Transverse colon (tissue), 4 donors: ENCODE results near the gene PHF21A. TPM values are rescaled to one million over a fixed set of nuclear protein-coding genes. Genes with fewer than 3 reads are reported as not detected.
"Not testable (repeated sequence)": the region's sequence is repeated elsewhere in the genome, so short reads cannot be mapped to it uniquely, and the experiment has no call there.

Source experiments
- DNase-seq: peaks from one replicate; pipeline ENCODE4 v3.0.0-alpha.2; 2019
- H3K27ac ChIP-seq, 4 donors: fragments of 200-600 bp; sonication (generic); 2 replicates each; pipeline ENCODE4 v1.5.1; 2016 to 2018; ENCODE audit warnings: inconsistent platforms in 4 of 4
- H3K27me3 ChIP-seq: fragments of 200-600 bp; sonication (generic); 2 replicates; pipeline ENCODE4 v1.5.1; 2017; ENCODE audit warnings: inconsistent platforms
- H3K36me3 ChIP-seq, 4 donors: fragments of 200-600 bp; sonication (generic); 2 replicates each; pipeline ENCODE4 v1.5.1; 2017 to 2019; ENCODE audit warnings: inconsistent platforms in 4 of 4
- H3K4me1 ChIP-seq, 4 donors: fragments of 200-600 bp; sonication (generic); 2 replicates each; pipeline ENCODE4 v1.5.1; 2017 to 2020; ENCODE audit warnings: inconsistent platforms in 4 of 4
- H3K4me3 ChIP-seq, 4 donors: fragments of 200-600 bp; sonication (generic); 1 replicate in 1 of 4; 2 replicates in 3 of 4; pipeline versions ENCODE4 v1.5.1 to v1.6.1; 2017 to 2019; ENCODE audit warnings: inconsistent platforms in 4 of 4
- H3K9me3 ChIP-seq, 2 donors: fragments of 200-600 bp; sonication (generic); 2 replicates each; pipeline ENCODE4 v1.5.1; 2017 to 2019; ENCODE audit warnings: inconsistent platforms in 2 of 2
- EP300 ChIP-seq: sonication (generic); formaldehyde crosslinking; IDR thresholded peaks from one replicate; pipeline ENCODE4 v1.6.1; 2017; ENCODE audit warnings: antibody characterized with exemption, low read depth
- POLR2A ChIP-seq: fragments of 450-650 bp; IDR thresholded peaks from one replicate; pipeline ENCODE4 v1.6.1; 2016; ENCODE audit warnings: antibody characterized with exemption, mild to moderate bottlenecking, moderate library complexity
- POLR2AphosphoS5 ChIP-seq, 3 donors: sonication (generic); formaldehyde crosslinking; IDR thresholded peaks; one replicate each; pipeline ENCODE4 v1.6.1; 2016; ENCODE audit warnings: antibody characterized with exemption in 3 of 3
- WGBS, 2 donors: methylation state at CpG; one replicate each; pipeline ENCODE4 v1.1.5; 2018; ENCODE audit warnings: low coverage in 1 of 2; 5-methylcytosine and 5-hydroxymethylcytosine counted together
- in situ Hi-C, 4 donors: fragments of 200-750 bp; cut with MboI; loops; one replicate each; pipeline versions ENCODE4 v1.15.0 to v1.15.1; 2017; ENCODE audit warnings: low sequenced_read_pairs in 3 of 4, low pct_ligation_motif_present in 1 of 4, low pct_unique_long_range_greater_than_20kb in 1 of 4
- intact Hi-C: fragments of 100-400 bp; cut with DNase I; formaldehyde crosslinking; loops from one replicate; pipeline ENCODE4 v1.15.1; 2023; ENCODE audit warnings: low total_unique reads
- total RNA-seq, 4 donors: library from RNA; depleted of rRNA; stranded (reverse); fragments of >200 nt; gene quantifications; one replicate each; pipeline ENCODE4 v1.1.0, GENCODE V29; 2016
- TF ChIP-seq, protein P1 (sequence below), 5 experiments: fragments of 200-600 bp in 3 of 5; fragments of 450-650 bp in 2 of 5; sonication (generic) in 3 of 5; IDR thresholded peaks; 1 replicate in 2 of 5; 2 replicates in 3 of 5; pipeline ENCODE4 v1.5.1; 2016 to 2017; ENCODE audit warnings: antibody characterized with exemption in 5 of 5, inconsistent platforms in 3 of 5, mild to moderate bottlenecking in 2 of 5, moderate library complexity in 1 of 5

PHF21A gene
- total RNA-seq, 4 donors from 2014 or later, result 18.6 to 57.2 (median 40.2) TPM

DNA sequence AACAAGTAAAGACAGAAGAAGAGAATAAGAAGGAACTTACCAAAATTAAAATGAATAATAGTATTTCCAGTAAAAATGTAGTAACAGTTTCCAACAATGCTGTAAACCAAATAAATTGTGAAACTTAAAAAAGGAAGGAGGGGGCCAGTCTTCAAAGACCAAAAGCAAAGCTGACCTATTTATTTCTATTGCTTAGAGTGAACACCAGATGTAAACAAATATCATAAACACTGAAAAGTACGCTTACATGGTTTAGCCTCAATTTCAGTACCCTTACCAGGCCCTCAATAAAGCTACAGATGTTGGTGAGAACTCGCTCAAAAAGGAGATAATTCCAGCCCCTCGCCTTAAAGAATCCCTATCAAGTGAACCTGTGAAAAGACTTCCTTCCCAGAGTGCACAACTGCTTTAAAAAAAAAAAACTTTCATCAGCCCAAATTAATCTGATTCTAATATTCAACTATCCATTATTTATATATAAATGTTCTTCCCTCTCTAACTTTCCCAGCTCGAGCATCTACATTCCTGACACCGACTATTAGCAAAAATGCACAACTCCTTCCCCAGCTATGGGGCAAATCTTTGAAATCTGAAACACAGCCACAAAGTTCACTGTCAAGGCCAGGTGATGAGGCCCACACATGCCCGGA is 2.4 kb downstream of the PHF21A start:
- peaks cover 7 to 52% (median 25%) of the 10 kb centered on the region in 4 donors for H3K4me1 ChIP-seq
- DNase-seq, result no peak
- no peaks in the 10 kb centered on the region for H3K9me3 ChIP-seq
- 37 to 50% methylated on average over 6 of the region's 6 CpGs for WGBS, 2 donors
- peak overlapping the region; percentile 93 to 96 (median 94) for H3K27ac ChIP-seq
- in situ Hi-C loops (no loop called here), intact Hi-C loops (no loop called here)
- no peaks in the 10 kb centered on the region for H3K36me3 ChIP-seq
- H3K27me3 ChIP-seq, result no peaks in the 10 kb centered on the region
- no peak for TF ChIP-seq EP300
- TF ChIP-seq, protein P1, sequence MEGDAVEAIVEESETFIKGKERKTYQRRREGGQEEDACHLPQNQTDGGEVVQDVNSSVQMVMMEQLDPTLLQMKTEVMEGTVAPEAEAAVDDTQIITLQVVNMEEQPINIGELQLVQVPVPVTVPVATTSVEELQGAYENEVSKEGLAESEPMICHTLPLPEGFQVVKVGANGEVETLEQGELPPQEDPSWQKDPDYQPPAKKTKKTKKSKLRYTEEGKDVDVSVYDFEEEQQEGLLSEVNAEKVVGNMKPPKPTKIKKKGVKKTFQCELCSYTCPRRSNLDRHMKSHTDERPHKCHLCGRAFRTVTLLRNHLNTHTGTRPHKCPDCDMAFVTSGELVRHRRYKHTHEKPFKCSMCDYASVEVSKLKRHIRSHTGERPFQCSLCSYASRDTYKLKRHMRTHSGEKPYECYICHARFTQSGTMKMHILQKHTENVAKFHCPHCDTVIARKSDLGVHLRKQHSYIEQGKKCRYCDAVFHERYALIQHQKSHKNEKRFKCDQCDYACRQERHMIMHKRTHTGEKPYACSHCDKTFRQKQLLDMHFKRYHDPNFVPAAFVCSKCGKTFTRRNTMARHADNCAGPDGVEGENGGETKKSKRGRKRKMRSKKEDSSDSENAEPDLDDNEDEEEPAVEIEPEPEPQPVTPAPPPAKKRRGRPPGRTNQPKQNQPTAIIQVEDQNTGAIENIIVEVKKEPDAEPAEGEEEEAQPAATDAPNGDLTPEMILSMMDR (IDR thresholded peaks at IDR 0.05), result no peak
- TF ChIP-seq POLR2AphosphoS5 (IDR thresholded peaks at IDR 0.05), result no peak
- no peak for TF ChIP-seq POLR2A
- peak overlapping the region; percentile 56 to 91 (median 68) for H3K4me3 ChIP-seq

DNA sequence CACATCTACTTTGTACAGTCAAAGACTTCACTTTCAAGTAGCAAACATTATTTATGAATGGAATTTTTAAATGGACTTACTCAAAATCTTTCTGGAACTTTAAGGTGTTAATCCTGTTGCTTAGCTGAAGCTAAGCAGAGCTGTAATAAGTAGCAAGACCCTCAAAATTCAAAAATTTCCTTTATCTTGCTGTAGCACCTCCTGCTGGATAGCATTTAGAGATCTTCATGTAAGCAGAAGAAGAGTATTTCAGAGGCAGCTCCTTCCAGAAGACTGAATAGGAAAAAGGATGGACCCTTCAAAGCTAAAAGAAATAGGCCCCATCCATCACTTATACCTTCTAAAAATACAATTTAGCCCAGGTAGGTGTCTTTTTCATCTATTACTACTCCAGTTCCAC is 3.4 kb downstream of the PHF21A start:
- TF ChIP-seq EP300 (no peak), POLR2AphosphoS5 (IDR thresholded peaks at IDR 0.05) (no peak), POLR2A (no peak)
- TF ChIP-seq, protein P1 (IDR thresholded peaks at IDR 0.05), result no peak
- no peaks in the 10 kb centered on the region for H3K36me3 ChIP-seq
- no peak for DNase-seq
- H3K4me1 ChIP-seq, result peaks cover 10 to 54% (median 26%) of the 10 kb centered on the region in 4 donors
- in situ Hi-C loops, result no loop called here
- H3K9me3 ChIP-seq, result no peaks in the 10 kb centered on the region
- H3K4me3 ChIP-seq, result peak overlapping the region in 1 of 4 donors; percentile 70
- no peaks in the 10 kb centered on the region for H3K27me3 ChIP-seq
- intact Hi-C loops, result no loop called here
- peak overlapping the region; percentile 93 to 96 (median 94) for H3K27ac ChIP-seq

DNA sequence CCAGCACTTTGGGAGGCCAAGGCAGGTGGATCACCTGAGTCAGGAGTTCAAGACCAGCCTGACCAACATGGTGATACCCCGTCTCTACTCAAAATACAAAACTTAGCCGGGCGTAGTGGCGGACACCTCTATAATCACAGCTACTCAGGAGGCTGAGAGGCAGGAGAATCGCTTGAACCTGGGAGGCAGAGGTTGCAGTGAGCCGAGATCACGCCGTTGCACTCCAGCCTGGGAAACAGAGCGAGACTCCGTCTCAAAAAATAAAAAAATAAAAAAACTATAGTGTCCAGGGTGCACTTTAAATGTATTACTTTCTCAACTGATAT is 4.6 kb downstream of the PHF21A start:
- H3K9me3 ChIP-seq, DNase-seq, in situ Hi-C loops, intact Hi-C loops, H3K36me3 ChIP-seq, H3K27me3 ChIP-seq: not testable (repeated sequence)
- Histone ChIP-seq H3K4me3 (peak overlapping the region in 1 of 4 donors; percentile 6), H3K4me1 (peaks cover 12 to 58% (median 28%) of the 10 kb centered on the region in 4 donors), H3K27ac (peak overlapping the region in 1 of 4 donors; percentile 36)
- 85 to 100% methylated on average over 2 to 10 of the region's 10 CpGs for WGBS, 2 donors

DNA sequence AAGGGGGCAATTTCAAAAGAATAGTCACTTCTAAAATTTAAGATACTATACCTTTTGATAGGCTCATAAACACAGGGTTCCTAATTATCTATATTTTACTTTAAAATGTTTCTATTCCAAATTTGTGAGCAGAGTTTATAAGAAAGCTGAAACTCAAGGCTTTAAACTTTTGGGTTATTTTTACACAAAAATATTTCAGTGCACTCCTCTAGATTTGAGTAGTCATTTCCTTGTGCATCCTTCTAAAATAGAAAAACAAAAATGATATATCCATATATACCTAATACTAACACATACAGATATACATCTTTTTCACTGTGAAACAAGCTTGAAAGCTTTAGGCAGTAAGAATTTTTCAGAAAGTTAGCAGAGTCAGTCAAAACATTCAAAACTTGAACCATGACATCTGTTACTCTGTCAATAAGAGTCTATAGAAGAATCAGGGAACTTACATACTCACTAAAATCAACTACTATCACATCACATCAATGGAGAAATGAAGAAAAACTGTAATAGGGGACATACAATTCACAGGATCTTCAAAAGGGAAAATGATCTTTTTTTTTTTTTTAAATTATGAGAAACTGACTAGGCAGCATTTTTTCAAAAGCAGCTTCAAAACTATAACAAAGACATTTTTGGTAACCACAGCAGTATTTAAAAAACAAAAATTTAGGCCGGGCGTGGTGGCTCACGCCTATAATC is 5.1 kb downstream of the PHF21A start:
- no peak for DNase-seq
- in situ Hi-C loops, result no loop called here
- Histone ChIP-seq H3K27me3 (no peaks in the 10 kb centered on the region), H3K4me3 (peak overlapping the region in 1 of 4 donors; percentile 6), H3K9me3 (no peaks in the 10 kb centered on the region), H3K4me1 (peaks cover 12 to 58% (median 28%) of the 10 kb centered on the region in 4 donors), H3K27ac (peak overlapping the region in 3 of 4 donors; percentile 11 to 36 (median 22)), H3K36me3 (no peaks in the 10 kb centered on the region)
- WGBS, 2 donors, result 20 to 57% methylated on average over 2 to 3 of the region's 3 CpGs
- TF ChIP-seq, protein P1 (IDR thresholded peaks at IDR 0.05), result no peak
- TF ChIP-seq POLR2A, result no peak
- no peak for TF ChIP-seq EP300
- no peak for TF ChIP-seq POLR2AphosphoS5 (IDR thresholded peaks at IDR 0.05)
- intact Hi-C loops, result no loop called here
